ENCODE measurements around the gene DSCAM. TPM values are rescaled to one million over a fixed set of nuclear protein-coding genes. Genes with fewer than 3 reads are reported as not detected.
"Not testable (repeated sequence)": the region's sequence is repeated elsewhere in the genome, so short reads cannot be mapped to it uniquely, and the experiment has no call there.

DSCAM gene
- total RNA-seq, result 1 to 10 TPM; 2.0 to 2.3 TPM
- polyA plus RNA-seq (ENCODE audit: insufficient read depth, low read depth, low replicate concordance), result 0.70 TPM
- long read RNA-seq, donor 1, result 0 reads
- long read RNA-seq, donor 2, result 0 reads

DNA sequence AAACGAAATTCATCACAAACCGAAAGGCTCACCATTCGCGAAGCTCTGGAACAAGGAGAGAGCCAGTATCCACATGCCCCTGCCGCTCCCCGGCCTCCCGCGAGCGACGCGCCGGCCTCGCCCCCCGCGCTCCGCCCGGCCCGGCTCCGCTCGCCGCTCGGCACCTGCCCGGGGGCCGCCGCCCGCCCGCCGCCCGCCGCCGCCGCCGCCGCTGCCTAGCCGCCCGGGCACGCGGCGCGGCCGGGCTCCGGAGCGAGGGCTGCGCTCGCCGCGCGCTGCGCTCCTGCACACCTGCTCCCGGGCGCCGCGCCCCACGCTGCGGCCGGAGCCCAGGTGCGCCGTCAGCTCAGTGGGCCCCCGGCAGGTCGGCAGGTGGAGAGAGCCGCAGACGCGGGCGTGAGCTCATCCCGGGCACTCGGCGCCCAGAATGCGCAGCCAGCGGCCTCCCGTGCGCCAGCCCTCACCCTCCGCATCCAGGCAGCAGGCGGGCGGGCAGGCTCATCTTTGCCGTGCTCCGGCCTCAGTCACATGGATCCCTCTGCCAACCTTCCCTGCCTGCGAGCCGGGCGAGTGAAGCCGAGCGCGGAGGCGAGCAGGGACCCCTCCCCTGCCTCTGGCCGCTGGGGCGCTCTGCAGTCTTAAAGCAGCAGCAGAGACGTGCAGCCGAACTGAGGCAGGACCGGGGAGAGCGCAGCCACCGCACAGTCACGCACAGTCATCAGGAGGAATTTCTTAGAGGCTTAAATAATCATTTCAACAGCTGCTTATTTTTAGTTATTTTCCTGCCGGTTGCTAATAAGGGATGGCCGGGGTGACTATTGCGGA, at the start of gene DSCAM:
Gene DSCAM (minus strand): TSS at position 572 of the 825 bp plus-strand sequence. CDS start 497 bp downstream, at position 75.
- Histone ChIP-seq H3K27me3 (no peaks in the 10 kb centered on the region), H3K36me3 (ENCODE audit: low read depth, missing control alignments) (no peaks in the 10 kb centered on the region), H3K27ac (no peak within 1 kb of the TSS), H3K4me1 (no peaks in the 10 kb centered on the region), H3K4me3 (peak within 1 kb of the TSS in 1 of 2 donors; percentile 48), H3K9me3 (no peaks in the 10 kb centered on the region)
- TF ChIP-seq, protein P1, sequence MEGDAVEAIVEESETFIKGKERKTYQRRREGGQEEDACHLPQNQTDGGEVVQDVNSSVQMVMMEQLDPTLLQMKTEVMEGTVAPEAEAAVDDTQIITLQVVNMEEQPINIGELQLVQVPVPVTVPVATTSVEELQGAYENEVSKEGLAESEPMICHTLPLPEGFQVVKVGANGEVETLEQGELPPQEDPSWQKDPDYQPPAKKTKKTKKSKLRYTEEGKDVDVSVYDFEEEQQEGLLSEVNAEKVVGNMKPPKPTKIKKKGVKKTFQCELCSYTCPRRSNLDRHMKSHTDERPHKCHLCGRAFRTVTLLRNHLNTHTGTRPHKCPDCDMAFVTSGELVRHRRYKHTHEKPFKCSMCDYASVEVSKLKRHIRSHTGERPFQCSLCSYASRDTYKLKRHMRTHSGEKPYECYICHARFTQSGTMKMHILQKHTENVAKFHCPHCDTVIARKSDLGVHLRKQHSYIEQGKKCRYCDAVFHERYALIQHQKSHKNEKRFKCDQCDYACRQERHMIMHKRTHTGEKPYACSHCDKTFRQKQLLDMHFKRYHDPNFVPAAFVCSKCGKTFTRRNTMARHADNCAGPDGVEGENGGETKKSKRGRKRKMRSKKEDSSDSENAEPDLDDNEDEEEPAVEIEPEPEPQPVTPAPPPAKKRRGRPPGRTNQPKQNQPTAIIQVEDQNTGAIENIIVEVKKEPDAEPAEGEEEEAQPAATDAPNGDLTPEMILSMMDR (IDR thresholded peaks at IDR 0.05), result no peak
- TF ChIP-seq POLR2A (IDR thresholded peaks at IDR 0.05), result no peak
- DNase-seq, result peak; percentile 22
- intact Hi-C loops (cut with DNase I; ENCODE audit: low total_unique reads), result no loop called here
- 3 to 9% methylated on average over 20 to 68 of the region's 94 CpGs for WGBS, 2 donors

- 83 to 92% methylated on average over 3 of the region's 3 CpGs for WGBS, 2 donors
- H3K27me3 ChIP-seq; H3K36me3 ChIP-seq (ENCODE audit: low read depth, missing control alignments); H3K9me3 ChIP-seq; intact Hi-C loops (cut with DNase I; ENCODE audit: low total_unique reads); H3K27ac ChIP-seq; H3K4me1 ChIP-seq; H3K4me3 ChIP-seq; DNase-seq: not testable (repeated sequence)
Measured at GRCh38 chr21:40895697-40896096, 48.7 kb upstream of the DSCAM start.

DNA sequence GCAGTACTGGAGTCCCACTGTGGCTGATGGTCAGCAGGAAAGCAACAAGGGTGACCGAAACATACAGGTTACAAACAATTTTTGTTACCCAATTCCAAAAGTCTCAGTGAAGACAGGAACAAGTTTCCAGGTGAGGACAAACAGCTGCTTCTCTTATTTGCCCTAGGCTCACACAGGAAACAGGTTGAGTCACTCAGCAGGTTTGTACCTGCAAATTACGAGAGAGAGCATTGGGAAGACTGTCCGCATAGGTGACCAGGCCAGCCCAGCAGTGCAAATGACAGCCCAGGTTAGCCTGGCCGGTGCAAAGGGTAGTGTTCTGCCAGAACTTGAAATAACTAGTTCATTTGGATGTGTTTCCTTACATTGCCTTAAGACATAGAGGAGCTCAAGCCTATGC, 40.0 kb upstream of the DSCAM start:
- Histone ChIP-seq H3K27me3 (no peaks in the 10 kb centered on the region), H3K27ac (no peak overlapping the region), H3K4me1 (no peaks in the 10 kb centered on the region), H3K4me3 (no peak overlapping the region), H3K9me3 (no peaks in the 10 kb centered on the region), H3K36me3 (ENCODE audit: low read depth, missing control alignments) (no peaks in the 10 kb centered on the region)
- intact Hi-C loops (cut with DNase I; ENCODE audit: low total_unique reads), result no loop called here
- TF ChIP-seq, protein P1 (IDR thresholded peaks at IDR 0.05), result no peak
- no peak for TF ChIP-seq POLR2A (IDR thresholded peaks at IDR 0.05)
- DNase-seq, result no peak
- 83 to 85% methylated on average over 4 of the region's 4 CpGs for WGBS, 2 donors

DNA sequence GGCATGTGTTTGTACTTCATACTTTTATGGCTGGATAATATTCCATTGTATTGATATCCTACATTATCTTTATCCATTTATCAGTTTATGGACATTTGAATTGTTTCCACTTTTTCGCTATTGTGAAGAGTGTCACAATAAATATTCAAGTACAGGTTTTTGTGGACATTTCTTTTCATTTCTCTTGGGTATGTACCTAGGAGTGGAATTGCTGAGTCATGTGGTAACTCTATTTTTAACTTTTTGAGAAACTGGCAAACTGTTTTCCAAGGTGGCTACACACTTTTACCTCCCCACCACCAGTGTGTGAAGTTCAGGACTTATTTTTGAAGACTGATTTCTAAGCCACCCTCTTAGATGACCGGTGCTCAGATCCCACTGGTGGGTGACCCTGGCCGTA, 39.0 kb upstream of the DSCAM start:
- intact Hi-C loops (cut with DNase I; ENCODE audit: low total_unique reads), result no loop called here
- Histone ChIP-seq H3K4me1 (no peaks in the 10 kb centered on the region), H3K27ac (no peak overlapping the region), H3K9me3 (no peaks in the 10 kb centered on the region), H3K27me3 (no peaks in the 10 kb centered on the region), H3K36me3 (ENCODE audit: low read depth, missing control alignments) (no peaks in the 10 kb centered on the region), H3K4me3 (no peak overlapping the region)
- 76 to 98% methylated on average over 3 of the region's 3 CpGs for WGBS, 2 donors
- TF ChIP-seq, protein P1 (IDR thresholded peaks at IDR 0.05), result no peak
- no peak for TF ChIP-seq POLR2A (IDR thresholded peaks at IDR 0.05)
- DNase-seq, result no peak

GRCh38 chr21:40882192-40882915, 35.4 kb upstream of the DSCAM start:
- 83 to 89% methylated on average over 7 of the region's 7 CpGs for WGBS, 2 donors
- no peak overlapping the region for H3K4me3 ChIP-seq
- intact Hi-C loops (cut with DNase I; ENCODE audit: low total_unique reads), result no loop called here
- no peaks in the 10 kb centered on the region for H3K9me3 ChIP-seq
- no peak overlapping the region for H3K27ac ChIP-seq
- no peak for DNase-seq
- H3K36me3 ChIP-seq (ENCODE audit: low read depth, missing control alignments), result no peaks in the 10 kb centered on the region
- no peaks in the 10 kb centered on the region for H3K27me3 ChIP-seq
- TF ChIP-seq, protein P1 (IDR thresholded peaks at IDR 0.05), result no peak
- no peak for TF ChIP-seq POLR2A (IDR thresholded peaks at IDR 0.05)
- H3K4me1 ChIP-seq, result no peaks in the 10 kb centered on the region
